ENCODE measurements around the gene OSTC. TPM values are rescaled to one million over a fixed set of nuclear protein-coding genes. Genes with fewer than 3 reads are reported as not detected.

Gene OSTC
- total RNA-seq, 1 donor, result 331 TPM

- TF ChIP-seq CTCF (IDR thresholded peaks at IDR 0.05; ENCODE audit: insufficient read depth, low read length), result no peak
- no peak overlapping the region for H3K4me3 ChIP-seq (ENCODE audit: low read depth, low read length)
- DNase-seq (ENCODE audit: low read depth), result no peak
These were observed 31.0 kb downstream of the OSTC start for GRCh38 chr4:108681321-108681809.

- no peak overlapping the region for H3K4me3 ChIP-seq (ENCODE audit: low read depth, low read length)
- peak; percentile 52 for DNase-seq (ENCODE audit: low read depth)
- TF ChIP-seq CTCF (IDR thresholded peaks at IDR 0.05; ENCODE audit: insufficient read depth, low read length), result peak; percentile 39
These were observed 33.1 kb downstream of the OSTC start for GRCh38 chr4:108683479-108683878.

GRCh38 chr4:108685036-108685686, 34.8 kb downstream of the OSTC start:
- TF ChIP-seq CTCF (IDR thresholded peaks at IDR 0.05; ENCODE audit: insufficient read depth, low read length), result no peak
- no peak overlapping the region for H3K4me3 ChIP-seq (ENCODE audit: low read depth, low read length)
- DNase-seq (ENCODE audit: low read depth), result peak; percentile 7

- DNase-seq (ENCODE audit: low read depth), result no peak
- no peak overlapping the region for H3K4me3 ChIP-seq (ENCODE audit: low read depth, low read length)
- no peak for TF ChIP-seq CTCF (IDR thresholded peaks at IDR 0.05; ENCODE audit: insufficient read depth, low read length)
These were observed 40.3 kb downstream of the OSTC start for GRCh38 chr4:108690738-108691137.

GRCh38 chr4:108693211-108693610, 42.8 kb downstream of the OSTC start:
- DNase-seq (ENCODE audit: low read depth), result no peak
- TF ChIP-seq CTCF (IDR thresholded peaks at IDR 0.05; ENCODE audit: insufficient read depth, low read length), result no peak
- H3K4me3 ChIP-seq (ENCODE audit: low read depth, low read length), result no peak overlapping the region

GRCh38 chr4:108693819-108694218, 43.4 kb downstream of the OSTC start:
- no peak for TF ChIP-seq CTCF (IDR thresholded peaks at IDR 0.05; ENCODE audit: insufficient read depth, low read length)
- DNase-seq (ENCODE audit: low read depth), result peak; percentile 24
- H3K4me3 ChIP-seq (ENCODE audit: low read depth, low read length), result no peak overlapping the region

GRCh38 chr4:108694423-108694822, 44.0 kb downstream of the OSTC start:
- no peak overlapping the region for H3K4me3 ChIP-seq (ENCODE audit: low read depth, low read length)
- no peak for DNase-seq (ENCODE audit: low read depth)
- no peak for TF ChIP-seq CTCF (IDR thresholded peaks at IDR 0.05; ENCODE audit: insufficient read depth, low read length)

Data from fibroblast of the aortic adventitia (primary cell).